Liver (tissue), 3 donors: ENCODE measurements around the gene GRID1.

ENCODE experiments used
- CTCF ChIP-seq: fragments of 150-350 bp; IDR thresholded peaks from 2 replicates; pipeline ENCODE4 v1.5.1; 2017; ENCODE audit warnings: improper control_type of control experiment, low read depth, low read length; ENCODE audit not compliant: missing input control
- FOXA1 ChIP-seq: IDR thresholded peaks from 2 replicates; pipeline ENCODE4 v1.6.1; 2016; ENCODE audit warnings: antibody characterized with exemption
- GABPA ChIP-seq, 2 donors: IDR thresholded peaks in 1 of 2; conservative IDR thresholded peaks in 1 of 2; 2 replicates each; pipeline ENCODE4 v1.6.1; 2016; ENCODE audit warnings: antibody characterized with exemption in 2 of 2, mild to moderate bottlenecking in 1 of 2, moderate library complexity in 1 of 2
- MAX ChIP-seq: IDR thresholded peaks from 2 replicates; pipeline ENCODE4 v1.6.1; 2016; ENCODE audit warnings: antibody characterized with exemption
- RAD21 ChIP-seq, 2 donors: IDR thresholded peaks; 2 replicates each; pipeline ENCODE4 v1.6.1; 2016; ENCODE audit warnings: antibody characterized with exemption in 2 of 2, mild to moderate bottlenecking in 2 of 2
- SP1 ChIP-seq: IDR thresholded peaks from 2 replicates; pipeline ENCODE4 v1.6.1; 2018; ENCODE audit warnings: antibody characterized with exemption, mild to moderate bottlenecking
- YY1 ChIP-seq: IDR thresholded peaks from 2 replicates; pipeline ENCODE4 v1.6.1; 2016; ENCODE audit warnings: antibody characterized with exemption, mild to moderate bottlenecking
- ZBTB33 ChIP-seq: IDR thresholded peaks from 2 replicates; pipeline ENCODE4 v1.6.1; 2016; ENCODE audit warnings: antibody characterized with exemption
- donor health status: healthy.
- donor health status: healthy.

- TF ChIP-seq FOXA1 (no peak), SP1 (no peak), CTCF (no peak), YY1 (no peak), GABPA (IDR thresholded peaks at IDR 0.05 in 1 of 2, conservative IDR thresholded peaks at IDR 0.05 in 1 of 2) (no peak), MAX (no peak), ZBTB33 (no peak), RAD21 (IDR thresholded peaks at IDR 0.05) (no peak)
Measured at GRCh38 chr10:85862771-85863170, 503.8 kb downstream of the GRID1 start.
